ENCODE data around the gene SAP30L. TPM values are rescaled to one million over a fixed set of nuclear protein-coding genes. Genes with fewer than 3 reads are reported as not detected.

Gene SAP30L
- total and polyA plus RNA-seq, 7 donors, result 9.2 to 35.7 (median 26.0) TPM

GRCh38 chr5:154477382-154478223 is 31.8 kb downstream of the SAP30L start:
- Histone ChIP-seq H3K36me3 (ENCODE audit: insufficient read depth in 1 of 2, low read depth in 1 of 2) (no peaks in the 10 kb centered on the region), H3K4me3 (peak overlapping the region; percentile 61), H3K27me3 (ENCODE audit: insufficient read depth in 3 of 3, low read length in 2 of 3) (peaks cover 0 to 100% (median 76%) of the 10 kb centered on the region in 3 donors), H3K4me1 (peaks cover 54% of the 10 kb centered on the region), H3K27ac (no peak overlapping the region), H3K9me3 (no peaks in the 10 kb centered on the region)
- intact Hi-C loops (cut with DNase I), result loop anchor here in 1 of 2 donors (10.0 kb wide), 1 partner anchor 467 kb away; the partner anchor contains the start of gene MRPL22
- TF ChIP-seq, protein P1, sequence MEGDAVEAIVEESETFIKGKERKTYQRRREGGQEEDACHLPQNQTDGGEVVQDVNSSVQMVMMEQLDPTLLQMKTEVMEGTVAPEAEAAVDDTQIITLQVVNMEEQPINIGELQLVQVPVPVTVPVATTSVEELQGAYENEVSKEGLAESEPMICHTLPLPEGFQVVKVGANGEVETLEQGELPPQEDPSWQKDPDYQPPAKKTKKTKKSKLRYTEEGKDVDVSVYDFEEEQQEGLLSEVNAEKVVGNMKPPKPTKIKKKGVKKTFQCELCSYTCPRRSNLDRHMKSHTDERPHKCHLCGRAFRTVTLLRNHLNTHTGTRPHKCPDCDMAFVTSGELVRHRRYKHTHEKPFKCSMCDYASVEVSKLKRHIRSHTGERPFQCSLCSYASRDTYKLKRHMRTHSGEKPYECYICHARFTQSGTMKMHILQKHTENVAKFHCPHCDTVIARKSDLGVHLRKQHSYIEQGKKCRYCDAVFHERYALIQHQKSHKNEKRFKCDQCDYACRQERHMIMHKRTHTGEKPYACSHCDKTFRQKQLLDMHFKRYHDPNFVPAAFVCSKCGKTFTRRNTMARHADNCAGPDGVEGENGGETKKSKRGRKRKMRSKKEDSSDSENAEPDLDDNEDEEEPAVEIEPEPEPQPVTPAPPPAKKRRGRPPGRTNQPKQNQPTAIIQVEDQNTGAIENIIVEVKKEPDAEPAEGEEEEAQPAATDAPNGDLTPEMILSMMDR (IDR thresholded peaks at IDR 0.05), result no peak
- peak; percentile 26 to 44 (median 36) for ATAC-seq
- 1 to 3% (median 3%) methylated on average over 60 to 68 of the region's 68 CpGs for WGBS, 3 donors
- peak in 1 of 2 donors; percentile 56 for DNase-seq

DNA sequence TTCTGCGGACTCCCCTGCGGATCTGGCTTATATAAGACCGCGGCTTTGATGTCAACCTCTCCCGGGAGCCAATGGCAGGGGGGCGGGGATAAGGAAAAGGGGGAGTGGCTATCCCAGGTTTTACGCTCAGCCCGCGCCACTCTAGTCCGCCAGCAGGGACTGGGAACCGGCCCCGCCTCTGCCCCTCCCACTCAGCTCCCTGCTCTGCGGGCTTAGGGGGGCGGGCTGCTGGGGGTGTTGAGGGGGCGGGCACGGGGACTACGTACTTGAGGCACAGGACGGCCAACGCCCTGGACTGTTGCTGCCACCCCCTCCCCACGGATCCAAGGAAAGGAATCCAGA is 32.4 kb downstream of the SAP30L start, which contains the start of gene HAND1:
Gene HAND1 (minus strand): TSS at position 4 of the 342 bp plus-strand sequence. CDS start 219 bp downstream, outside the sequence.
- Histone ChIP-seq H3K27ac (no peak within 1 kb of the TSS), H3K4me3 (peak within 1 kb of the TSS; percentile 61), H3K36me3 (ENCODE audit: insufficient read depth in 1 of 2, low read depth in 1 of 2) (no peaks in the 10 kb centered on the region), H3K9me3 (no peaks in the 10 kb centered on the region), H3K4me1 (peaks cover 51% of the 10 kb centered on the region), H3K27me3 (ENCODE audit: insufficient read depth in 3 of 3, low read length in 2 of 3) (peaks cover 0 to 100% (median 77%) of the 10 kb centered on the region in 3 donors)
- ATAC-seq (peak; percentile 66 to 79 (median 70)), DNase-seq (peak; percentile 40 to 58)
- TF ChIP-seq, protein P1 (IDR thresholded peaks at IDR 0.05), result no peak
- intact Hi-C loops (cut with DNase I), result loop anchor here in 1 of 2 donors (10.0 kb wide), 1 partner anchor 467 kb away; the partner anchor contains the start of gene MRPL22
- 1 to 2% (median 2%) methylated on average over 18 to 20 of the region's 20 CpGs for WGBS, 3 donors

DNA sequence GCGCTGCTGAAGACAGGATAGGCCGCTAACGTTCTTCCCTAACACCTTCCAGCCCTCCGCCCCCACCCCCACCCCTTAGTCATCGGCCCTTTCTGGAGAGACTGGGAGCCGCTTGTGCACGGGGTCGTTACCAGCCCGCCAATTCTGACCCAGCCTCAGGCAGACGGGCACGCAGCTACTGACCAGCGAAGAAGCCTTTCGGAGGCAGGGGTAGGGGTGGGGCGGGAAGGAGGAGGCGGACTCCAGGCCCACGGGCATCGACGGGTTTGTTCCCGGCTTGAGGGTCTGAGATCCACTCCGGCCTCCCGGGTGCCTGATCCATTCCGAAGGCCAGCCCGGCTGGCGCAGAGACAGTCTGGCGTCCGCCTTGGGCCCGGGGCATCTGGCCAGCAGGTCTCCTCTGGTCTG is 33.0 kb downstream of the SAP30L start:
- TF ChIP-seq, protein P1 (IDR thresholded peaks at IDR 0.05), result no peak
- H3K27me3 ChIP-seq (ENCODE audit: insufficient read depth in 3 of 3, low read length in 2 of 3), result peaks cover 0 to 100% (median 73%) of the 10 kb centered on the region in 3 donors
- ATAC-seq (peak in 1 of 4 donors; percentile 24), DNase-seq (peak in 1 of 2 donors; percentile 52)
- H3K9me3 ChIP-seq, result no peaks in the 10 kb centered on the region
- WGBS, 3 donors, result 4 to 5% (median 4%) methylated on average over 24 to 27 of the region's 27 CpGs
- intact Hi-C loops (cut with DNase I), result loop anchor here in 1 of 2 donors (10.0 kb wide), 1 partner anchor 466 kb away; the partner anchor contains the start of gene MRPL22
- H3K36me3 ChIP-seq (ENCODE audit: insufficient read depth in 1 of 2, low read depth in 1 of 2), result no peaks in the 10 kb centered on the region
- H3K4me1 ChIP-seq, result peaks cover 49% of the 10 kb centered on the region
- H3K4me3 ChIP-seq, result peak overlapping the region; percentile 61
- no peak overlapping the region for H3K27ac ChIP-seq

- DNase-seq (peak in 1 of 2 donors; percentile 45), ATAC-seq (peak in 1 of 4 donors; percentile 3)
- TF ChIP-seq, protein P1 (IDR thresholded peaks at IDR 0.05), result no peak
- 1 to 2% (median 2%) methylated on average over 44 of the region's 44 CpGs for WGBS, 3 donors
- H3K27me3 ChIP-seq (ENCODE audit: insufficient read depth in 3 of 3, low read length in 2 of 3), result peaks cover 0 to 100% (median 73%) of the 10 kb centered on the region in 3 donors
- intact Hi-C loops (cut with DNase I), result loop anchor here in 1 of 2 donors (10.0 kb wide), 1 partner anchor 465 kb away; the partner anchor contains the start of gene MRPL22
- H3K36me3 ChIP-seq (ENCODE audit: insufficient read depth in 1 of 2, low read depth in 1 of 2), result no peaks in the 10 kb centered on the region
- H3K4me3 ChIP-seq, result peak overlapping the region; percentile 61
- peaks cover 49% of the 10 kb centered on the region for H3K4me1 ChIP-seq
- H3K9me3 ChIP-seq, result no peaks in the 10 kb centered on the region
- H3K27ac ChIP-seq, result no peak overlapping the region
These were observed 33.6 kb downstream of the SAP30L start for GRCh38 chr5:154479160-154479943.
